ENCODE results near the gene ZNF136. TPM values are rescaled to one million over a fixed set of nuclear protein-coding genes. Genes with fewer than 3 reads are reported as not detected.

Gene ZNF136
- total RNA-seq, 1 experiment from 2014 or later: 4.6 TPM

DNA sequence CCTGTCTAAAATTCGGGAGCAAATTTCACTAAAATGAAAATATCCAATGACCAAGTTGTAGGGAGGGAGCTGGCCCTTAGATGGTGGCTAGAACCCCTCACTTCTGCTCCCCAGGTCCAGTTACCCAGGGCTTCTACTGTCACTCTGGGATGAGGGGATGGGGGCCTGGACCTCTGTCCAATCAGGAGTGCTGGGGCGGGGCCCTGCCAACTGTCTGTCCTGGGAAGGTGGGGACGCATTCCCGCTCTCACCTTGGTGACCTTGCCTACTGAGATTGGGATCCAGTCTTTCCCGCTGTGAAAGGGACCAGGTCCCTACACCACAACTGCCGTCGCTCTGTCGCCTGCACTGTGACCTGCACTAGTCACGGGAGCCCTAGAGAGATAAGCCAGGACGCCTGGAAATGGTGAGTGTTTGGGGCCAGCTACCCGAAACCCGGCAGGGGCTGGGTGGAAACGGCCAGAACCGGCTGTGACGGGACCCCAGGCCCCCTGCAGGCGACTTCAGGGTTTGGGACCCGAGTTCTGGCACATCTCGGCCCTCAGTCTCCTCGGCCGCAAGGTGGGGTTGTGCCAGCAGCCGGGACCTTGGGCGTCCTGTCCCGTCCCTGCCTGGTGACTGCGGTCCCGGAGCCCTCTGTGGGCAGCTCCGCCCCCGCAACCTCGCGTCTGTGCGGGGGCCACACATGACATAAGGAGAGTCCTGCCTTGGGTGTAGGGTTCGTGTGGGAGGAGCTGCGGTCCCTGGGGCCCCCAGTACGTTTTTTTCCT lies 45.5 kb upstream of the ZNF136 start:
- H3K4me3 ChIP-seq (ENCODE audit: low read depth in 2 of 2, low read length in 2 of 2): no peak overlapping the region
- intact Hi-C loops (cut with micrococcal nuclease; ENCODE audit: unreplicated experiment) (no loop called here), in situ Hi-C loops (cut with HindIII; ENCODE audit: low pct_unique_long_range_greater_than_20kb, low sequenced_read_pairs) (no loop called here)
- H3K4me1 ChIP-seq (ENCODE audit: control insufficient read depth, insufficient read depth, low read length): no peaks in the 10 kb centered on the region
- H3K27me3 ChIP-seq (ENCODE audit: control insufficient read depth, insufficient read depth, low read length): no peaks in the 10 kb centered on the region
- H3K36me3 ChIP-seq (ENCODE audit: control insufficient read depth, insufficient read depth, low read length): no peaks in the 10 kb centered on the region
- no TSS peak for BruUV-seq (replicated peaks)
- no peak for DNase-seq (ENCODE audit: low read depth, low spot score)
- H3K9me3 ChIP-seq (ENCODE audit: control insufficient read depth, insufficient read depth, low read depth, low read length): peaks cover 18% of the 10 kb centered on the region
- POLR2A ChIA-PET: no interaction called here
- H3K27ac ChIP-seq (ENCODE audit: low read length): no peak overlapping the region
- CTCF ChIA-PET: no interaction called here
- no peak for ATAC-seq
- TF ChIP-seq TCF7L2 (IDR thresholded peaks at IDR 0.05; ENCODE audit: low read depth, low read length): no peak
- TF ChIP-seq, protein P1, sequence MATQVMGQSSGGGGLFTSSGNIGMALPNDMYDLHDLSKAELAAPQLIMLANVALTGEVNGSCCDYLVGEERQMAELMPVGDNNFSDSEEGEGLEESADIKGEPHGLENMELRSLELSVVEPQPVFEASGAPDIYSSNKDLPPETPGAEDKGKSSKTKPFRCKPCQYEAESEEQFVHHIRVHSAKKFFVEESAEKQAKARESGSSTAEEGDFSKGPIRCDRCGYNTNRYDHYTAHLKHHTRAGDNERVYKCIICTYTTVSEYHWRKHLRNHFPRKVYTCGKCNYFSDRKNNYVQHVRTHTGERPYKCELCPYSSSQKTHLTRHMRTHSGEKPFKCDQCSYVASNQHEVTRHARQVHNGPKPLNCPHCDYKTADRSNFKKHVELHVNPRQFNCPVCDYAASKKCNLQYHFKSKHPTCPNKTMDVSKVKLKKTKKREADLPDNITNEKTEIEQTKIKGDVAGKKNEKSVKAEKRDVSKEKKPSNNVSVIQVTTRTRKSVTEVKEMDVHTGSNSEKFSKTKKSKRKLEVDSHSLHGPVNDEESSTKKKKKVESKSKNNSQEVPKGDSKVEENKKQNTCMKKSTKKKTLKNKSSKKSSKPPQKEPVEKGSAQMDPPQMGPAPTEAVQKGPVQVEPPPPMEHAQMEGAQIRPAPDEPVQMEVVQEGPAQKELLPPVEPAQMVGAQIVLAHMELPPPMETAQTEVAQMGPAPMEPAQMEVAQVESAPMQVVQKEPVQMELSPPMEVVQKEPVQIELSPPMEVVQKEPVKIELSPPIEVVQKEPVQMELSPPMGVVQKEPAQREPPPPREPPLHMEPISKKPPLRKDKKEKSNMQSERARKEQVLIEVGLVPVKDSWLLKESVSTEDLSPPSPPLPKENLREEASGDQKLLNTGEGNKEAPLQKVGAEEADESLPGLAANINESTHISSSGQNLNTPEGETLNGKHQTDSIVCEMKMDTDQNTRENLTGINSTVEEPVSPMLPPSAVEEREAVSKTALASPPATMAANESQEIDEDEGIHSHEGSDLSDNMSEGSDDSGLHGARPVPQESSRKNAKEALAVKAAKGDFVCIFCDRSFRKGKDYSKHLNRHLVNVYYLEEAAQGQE (IDR thresholded peaks at IDR 0.05; ENCODE audit: insufficient read depth in 1 of 2, low read depth in 2 of 2, low read length in 1 of 2): no peak
- no peak for TF ChIP-seq POLR2AphosphoS5 (IDR thresholded peaks at IDR 0.05; ENCODE audit: low read depth, low read length)
- TF ChIP-seq, protein P2, sequence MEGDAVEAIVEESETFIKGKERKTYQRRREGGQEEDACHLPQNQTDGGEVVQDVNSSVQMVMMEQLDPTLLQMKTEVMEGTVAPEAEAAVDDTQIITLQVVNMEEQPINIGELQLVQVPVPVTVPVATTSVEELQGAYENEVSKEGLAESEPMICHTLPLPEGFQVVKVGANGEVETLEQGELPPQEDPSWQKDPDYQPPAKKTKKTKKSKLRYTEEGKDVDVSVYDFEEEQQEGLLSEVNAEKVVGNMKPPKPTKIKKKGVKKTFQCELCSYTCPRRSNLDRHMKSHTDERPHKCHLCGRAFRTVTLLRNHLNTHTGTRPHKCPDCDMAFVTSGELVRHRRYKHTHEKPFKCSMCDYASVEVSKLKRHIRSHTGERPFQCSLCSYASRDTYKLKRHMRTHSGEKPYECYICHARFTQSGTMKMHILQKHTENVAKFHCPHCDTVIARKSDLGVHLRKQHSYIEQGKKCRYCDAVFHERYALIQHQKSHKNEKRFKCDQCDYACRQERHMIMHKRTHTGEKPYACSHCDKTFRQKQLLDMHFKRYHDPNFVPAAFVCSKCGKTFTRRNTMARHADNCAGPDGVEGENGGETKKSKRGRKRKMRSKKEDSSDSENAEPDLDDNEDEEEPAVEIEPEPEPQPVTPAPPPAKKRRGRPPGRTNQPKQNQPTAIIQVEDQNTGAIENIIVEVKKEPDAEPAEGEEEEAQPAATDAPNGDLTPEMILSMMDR (IDR thresholded peaks at IDR 0.05): no peak
- TF ChIP-seq SIN3A (IDR thresholded peaks at IDR 0.05; ENCODE audit: borderline replicate concordance, insufficient read depth, low read depth, low read length): no peak

DNA sequence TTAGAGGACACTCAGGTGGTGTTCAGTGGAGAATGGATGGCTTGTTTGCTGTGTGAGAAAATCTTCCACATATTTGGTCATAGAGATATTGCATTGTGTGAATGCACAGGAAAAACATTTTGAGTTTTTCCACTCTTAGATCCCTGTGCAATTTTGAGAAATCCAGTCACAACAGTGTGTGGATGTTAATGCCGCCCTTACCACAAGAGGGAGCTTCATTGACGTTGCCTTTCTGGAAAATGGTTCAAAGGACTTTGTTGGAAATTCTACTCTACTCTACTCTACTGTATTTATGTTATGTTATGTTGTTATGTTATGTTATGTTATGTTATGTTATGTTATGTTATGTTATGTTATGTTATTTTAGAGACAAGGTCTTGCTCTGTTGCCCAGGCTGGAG lies 36.2 kb upstream of the ZNF136 start:
- DNase-seq (ENCODE audit: low read depth, low spot score): no peak
- no peaks in the 10 kb centered on the region for H3K27me3 ChIP-seq (ENCODE audit: control insufficient read depth, insufficient read depth, low read length)
- H3K27ac ChIP-seq (ENCODE audit: low read length): no peak overlapping the region
- ATAC-seq: no peak
- intact Hi-C loops (cut with micrococcal nuclease; ENCODE audit: unreplicated experiment) (no loop called here), in situ Hi-C loops (cut with HindIII; ENCODE audit: low pct_unique_long_range_greater_than_20kb, low sequenced_read_pairs) (no loop called here)
- TF ChIP-seq POLR2AphosphoS5 (IDR thresholded peaks at IDR 0.05; ENCODE audit: low read depth, low read length): no peak
- TF ChIP-seq SIN3A (IDR thresholded peaks at IDR 0.05; ENCODE audit: borderline replicate concordance, insufficient read depth, low read depth, low read length): no peak
- TF ChIP-seq, protein P1 (IDR thresholded peaks at IDR 0.05; ENCODE audit: insufficient read depth in 1 of 2, low read depth in 2 of 2, low read length in 1 of 2): no peak
- TF ChIP-seq, protein P2 (IDR thresholded peaks at IDR 0.05): no peak
- no peak for TF ChIP-seq TCF7L2 (IDR thresholded peaks at IDR 0.05; ENCODE audit: low read depth, low read length)
- BruUV-seq (replicated peaks): no TSS peak
- H3K9me3 ChIP-seq (ENCODE audit: control insufficient read depth, insufficient read depth, low read depth, low read length): peaks cover 12% of the 10 kb centered on the region
- H3K36me3 ChIP-seq (ENCODE audit: control insufficient read depth, insufficient read depth, low read length): no peaks in the 10 kb centered on the region
- H3K4me3 ChIP-seq (ENCODE audit: low read depth in 2 of 2, low read length in 2 of 2): no peak overlapping the region
- ChIA-PET POLR2A (no interaction called here), CTCF (no interaction called here)
- no peaks in the 10 kb centered on the region for H3K4me1 ChIP-seq (ENCODE audit: control insufficient read depth, insufficient read depth, low read length)

Measured in Panc1 (cell line).